Measurements from ENCODE around the gene CMAS. TPM values are rescaled to one million over a fixed set of nuclear protein-coding genes. Genes with fewer than 3 reads are reported as not detected.

The CMAS gene
- total RNA-seq, 1 donor from 2014 or later = 37.9 TPM

DNA sequence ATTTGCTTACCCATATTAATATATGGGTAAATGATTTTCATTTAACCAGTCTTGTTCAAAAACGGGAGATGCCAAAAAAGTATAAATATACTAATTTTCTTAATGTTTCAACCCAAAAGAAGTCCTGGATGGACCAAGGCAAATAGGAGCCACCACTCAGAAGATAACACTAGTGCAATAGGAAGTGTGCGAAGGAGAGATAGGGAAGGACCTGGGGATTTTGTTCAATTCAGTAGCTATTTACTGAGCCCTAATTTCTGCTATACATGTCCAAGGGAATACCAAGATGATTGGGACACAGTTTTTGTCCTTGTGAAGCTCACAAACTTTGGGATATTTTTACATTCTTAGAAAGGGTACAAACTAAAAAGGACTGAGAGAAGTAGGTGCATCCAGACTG is 1.5 kb downstream of the CMAS start:
- no peak overlapping the region for H3K27ac ChIP-seq (ENCODE audit: low read depth, low read length)
- H3K9me3 ChIP-seq (ENCODE audit: insufficient read depth, low read depth, low read length) = no peaks in the 10 kb centered on the region
- H3K4me1 ChIP-seq (ENCODE audit: insufficient read depth, low read length) = no peaks in the 10 kb centered on the region
- H3K79me2 ChIP-seq (ENCODE audit: insufficient read depth, low read length) = peaks cover 55% of the 10 kb centered on the region
- peaks cover 11% of the 10 kb centered on the region for H4K20me1 ChIP-seq (ENCODE audit: insufficient read depth, low read length)
- H2AFZ ChIP-seq (ENCODE audit: low read depth, low read length) = no peak overlapping the region
- no peak overlapping the region for H3K9ac ChIP-seq (ENCODE audit: low read length)
- DNase-seq (ENCODE audit: low read depth) (no peak), FAIRE-seq (no peak)
- Mint-ChIP-seq H3K4me1 (ENCODE audit: low read depth, unreplicated experiment) (peaks cover 11% of the 10 kb centered on the region), H3K9me3 (ENCODE audit: unreplicated experiment) (no peaks in the 10 kb centered on the region), H3K4me3 (ENCODE audit: unreplicated experiment) (peak overlapping the region; percentile 96), H3K36me3 (ENCODE audit: low read depth, unreplicated experiment) (no peaks in the 10 kb centered on the region), H3K27ac (ENCODE audit: unreplicated experiment) (no peak overlapping the region), H3K27me3 (ENCODE audit: low read depth, unreplicated experiment) (no peaks in the 10 kb centered on the region)
- no peaks in the 10 kb centered on the region for H3K36me3 ChIP-seq (ENCODE audit: insufficient read depth, low read length)
- peak overlapping the region; percentile 92 for H3K4me2 ChIP-seq (ENCODE audit: low read length)
- H3K4me3 ChIP-seq (ENCODE audit: insufficient read depth, low read depth, low read length) = no peak overlapping the region
- TF ChIP-seq, protein P1, sequence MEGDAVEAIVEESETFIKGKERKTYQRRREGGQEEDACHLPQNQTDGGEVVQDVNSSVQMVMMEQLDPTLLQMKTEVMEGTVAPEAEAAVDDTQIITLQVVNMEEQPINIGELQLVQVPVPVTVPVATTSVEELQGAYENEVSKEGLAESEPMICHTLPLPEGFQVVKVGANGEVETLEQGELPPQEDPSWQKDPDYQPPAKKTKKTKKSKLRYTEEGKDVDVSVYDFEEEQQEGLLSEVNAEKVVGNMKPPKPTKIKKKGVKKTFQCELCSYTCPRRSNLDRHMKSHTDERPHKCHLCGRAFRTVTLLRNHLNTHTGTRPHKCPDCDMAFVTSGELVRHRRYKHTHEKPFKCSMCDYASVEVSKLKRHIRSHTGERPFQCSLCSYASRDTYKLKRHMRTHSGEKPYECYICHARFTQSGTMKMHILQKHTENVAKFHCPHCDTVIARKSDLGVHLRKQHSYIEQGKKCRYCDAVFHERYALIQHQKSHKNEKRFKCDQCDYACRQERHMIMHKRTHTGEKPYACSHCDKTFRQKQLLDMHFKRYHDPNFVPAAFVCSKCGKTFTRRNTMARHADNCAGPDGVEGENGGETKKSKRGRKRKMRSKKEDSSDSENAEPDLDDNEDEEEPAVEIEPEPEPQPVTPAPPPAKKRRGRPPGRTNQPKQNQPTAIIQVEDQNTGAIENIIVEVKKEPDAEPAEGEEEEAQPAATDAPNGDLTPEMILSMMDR (IDR thresholded peaks at IDR 0.05; ENCODE audit: insufficient read depth, low read depth, low read length) = no peak
- TF ChIP-seq EZH2 (IDR thresholded peaks at IDR 0.05; ENCODE audit: insufficient read depth, low read length) = no peak
- no peaks in the 10 kb centered on the region for H3K27me3 ChIP-seq (ENCODE audit: insufficient read depth, low read length)

DNA sequence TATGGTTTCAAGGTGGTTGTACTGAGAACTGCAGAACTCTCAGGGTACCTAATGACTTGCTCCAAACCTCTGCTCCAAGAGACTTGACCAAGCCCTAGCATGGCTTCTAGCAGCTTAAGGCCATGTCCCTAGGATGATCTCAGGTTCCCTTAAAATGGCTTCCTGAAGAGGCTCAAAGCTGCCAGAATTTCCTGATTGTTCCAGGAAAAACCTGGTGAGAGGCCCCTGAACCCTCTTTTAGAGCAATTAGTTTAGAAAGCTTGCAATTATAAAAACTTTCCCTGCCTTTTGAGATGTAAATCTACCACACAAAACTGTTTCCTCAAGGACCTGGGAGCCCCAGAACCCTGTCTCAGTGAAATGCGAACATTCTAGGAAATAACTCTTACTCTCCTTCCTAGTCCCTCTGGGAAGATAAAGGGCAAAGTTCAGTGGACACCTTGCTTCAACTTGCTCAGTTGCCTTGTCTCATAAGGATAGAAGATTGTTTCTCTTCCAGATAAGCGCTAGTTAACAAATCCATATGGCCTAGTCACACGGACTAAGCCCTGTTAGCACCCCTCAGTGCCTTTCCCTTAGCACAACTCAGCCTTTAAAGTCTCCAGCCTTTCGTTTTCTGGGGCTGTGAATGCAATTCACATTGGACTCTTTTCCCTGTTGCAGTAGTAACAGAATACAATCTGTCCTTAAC is 2.5 kb downstream of the CMAS start:
- Mint-ChIP-seq H3K4me1 (ENCODE audit: low read depth, unreplicated experiment) (peaks cover 5% of the 10 kb centered on the region), H3K27me3 (ENCODE audit: low read depth, unreplicated experiment) (no peaks in the 10 kb centered on the region), H3K9me3 (ENCODE audit: unreplicated experiment) (no peaks in the 10 kb centered on the region), H3K4me3 (ENCODE audit: unreplicated experiment) (no peak overlapping the region), H3K36me3 (ENCODE audit: low read depth, unreplicated experiment) (peaks cover 3% of the 10 kb centered on the region), H3K27ac (ENCODE audit: unreplicated experiment) (no peak overlapping the region)
- Histone ChIP-seq H3K27ac (ENCODE audit: low read depth, low read length) (no peak overlapping the region), H4K20me1 (ENCODE audit: insufficient read depth, low read length) (peaks cover 11% of the 10 kb centered on the region), H3K36me3 (ENCODE audit: insufficient read depth, low read length) (no peaks in the 10 kb centered on the region), H3K9me3 (ENCODE audit: insufficient read depth, low read depth, low read length) (no peaks in the 10 kb centered on the region), H3K27me3 (ENCODE audit: insufficient read depth, low read length) (no peaks in the 10 kb centered on the region), H3K4me1 (ENCODE audit: insufficient read depth, low read length) (no peaks in the 10 kb centered on the region), H3K79me2 (ENCODE audit: insufficient read depth, low read length) (peaks cover 62% of the 10 kb centered on the region), H3K4me2 (ENCODE audit: low read length) (no peak overlapping the region), H3K4me3 (ENCODE audit: insufficient read depth, low read depth, low read length) (no peak overlapping the region), H3K9ac (ENCODE audit: low read length) (no peak overlapping the region), H2AFZ (ENCODE audit: low read depth, low read length) (no peak overlapping the region)
- DNase-seq (ENCODE audit: low read depth) = no peak
- FAIRE-seq = no peak
- no peak for TF ChIP-seq EZH2 (IDR thresholded peaks at IDR 0.05; ENCODE audit: insufficient read depth, low read length)
- TF ChIP-seq, protein P1 (IDR thresholded peaks at IDR 0.05; ENCODE audit: insufficient read depth, low read depth, low read length) = no peak

DNA sequence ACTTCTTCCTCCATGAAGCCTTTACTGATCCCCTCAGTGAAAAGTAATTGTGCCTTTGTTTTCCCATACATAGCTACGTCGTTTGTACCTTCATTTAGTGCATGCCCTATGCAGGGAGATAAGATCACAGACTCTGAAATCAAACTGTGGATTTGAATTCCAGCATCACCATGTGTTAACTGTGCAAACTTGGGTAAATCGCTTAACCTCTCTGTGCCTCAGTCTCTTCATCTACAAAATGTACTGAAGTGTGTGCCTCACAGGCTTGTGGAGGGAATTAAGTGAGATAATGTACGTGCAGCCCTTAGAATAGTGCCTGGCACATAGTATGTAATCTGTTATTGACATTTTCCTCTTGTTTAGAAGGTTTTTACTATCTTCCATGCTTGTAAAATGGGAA is 4.1 kb downstream of the CMAS start:
- Histone ChIP-seq H3K27me3 (ENCODE audit: insufficient read depth, low read length) (no peaks in the 10 kb centered on the region), H3K4me3 (ENCODE audit: insufficient read depth, low read depth, low read length) (no peak overlapping the region), H3K4me2 (ENCODE audit: low read length) (no peak overlapping the region), H3K4me1 (ENCODE audit: insufficient read depth, low read length) (no peaks in the 10 kb centered on the region), H2AFZ (ENCODE audit: low read depth, low read length) (no peak overlapping the region), H4K20me1 (ENCODE audit: insufficient read depth, low read length) (peaks cover 15% of the 10 kb centered on the region), H3K9me3 (ENCODE audit: insufficient read depth, low read depth, low read length) (no peaks in the 10 kb centered on the region), H3K9ac (ENCODE audit: low read length) (no peak overlapping the region), H3K79me2 (ENCODE audit: insufficient read depth, low read length) (peaks cover 62% of the 10 kb centered on the region), H3K36me3 (ENCODE audit: insufficient read depth, low read length) (no peaks in the 10 kb centered on the region), H3K27ac (ENCODE audit: low read depth, low read length) (no peak overlapping the region)
- no peak overlapping the region for H3K4me3 Mint-ChIP-seq (ENCODE audit: unreplicated experiment)
- DNase-seq (ENCODE audit: low read depth) (no peak), FAIRE-seq (no peak)
- TF ChIP-seq, protein P1 (IDR thresholded peaks at IDR 0.05; ENCODE audit: insufficient read depth, low read depth, low read length) = no peak
- TF ChIP-seq EZH2 (IDR thresholded peaks at IDR 0.05; ENCODE audit: insufficient read depth, low read length) = no peak
- H3K36me3 Mint-ChIP-seq (ENCODE audit: low read depth, unreplicated experiment) = peaks cover 3% of the 10 kb centered on the region
- no peaks in the 10 kb centered on the region for H3K27me3 Mint-ChIP-seq (ENCODE audit: low read depth, unreplicated experiment)
- no peaks in the 10 kb centered on the region for H3K9me3 Mint-ChIP-seq (ENCODE audit: unreplicated experiment)
- no peak overlapping the region for H3K27ac Mint-ChIP-seq (ENCODE audit: unreplicated experiment)
- H3K4me1 Mint-ChIP-seq (ENCODE audit: low read depth, unreplicated experiment) = peaks cover 5% of the 10 kb centered on the region

Data from astrocyte (in vitro differentiated cells and primary cell).